Colonic mucosa (tissue), 4 donors: Measurements from ENCODE around the gene DDAH1. TPM values are rescaled to one million over a fixed set of nuclear protein-coding genes. Genes with fewer than 3 reads are reported as not detected.

ENCODE experiments used
- DNase-seq: peaks from one replicate; pipeline ENCODE4 v3.0.0-alpha.2; 2020
- H3K27ac ChIP-seq: fragments of 200-600 bp; one replicate; pipeline ENCODE4 v1.8.0; 2021
- H3K27me3 ChIP-seq: fragments of 200-600 bp; one replicate; pipeline ENCODE4 v1.8.0; 2021
- H3K36me3 ChIP-seq: fragments of 200-600 bp; one replicate; pipeline ENCODE4 v1.8.0; 2021
- H3K4me1 ChIP-seq: fragments of 200-600 bp; one replicate; pipeline ENCODE4 v1.8.0; 2021; ENCODE audit warnings: mild to moderate bottlenecking
- H3K4me3 ChIP-seq: fragments of 200-600 bp; one replicate; pipeline ENCODE4 v1.8.0; 2021
- H3K9ac ChIP-seq, 2 donors: one replicate each; pipeline ENCODE4 v1.7.0; 2013; ENCODE audit warnings: control low read depth in 2 of 2, low read depth in 2 of 2, low read length in 2 of 2
- H3K9me3 ChIP-seq: fragments of 200-600 bp; one replicate; pipeline ENCODE4 v1.8.0; 2021
- CTCF ChIP-seq: fragments of 200-600 bp; IDR thresholded peaks from one replicate; pipeline ENCODE4 v1.8.0; 2022; ENCODE audit warnings: antibody characterized with exemption, mild to moderate bottlenecking
- intact Hi-C: fragments of 100-400 bp; cut with DNase I; formaldehyde crosslinking; loops from one replicate; pipeline ENCODE4 v1.14.1; 2022
- total RNA-seq, 2 donors: library from RNA; stranded (reverse); fragmentation: NEBNext Ultra II Directional in 1 of 2; extraction: Animal tissue kit (Norgen Biotek cat#: 25700) in 1 of 2; gene quantifications; one replicate each; pipeline ENCODE4 v1.2.1, GENCODE V29; 2021
- donor health status: healthy.
- donor health status: DM: no; HTN: no; CAD: no.
- donor health status: DM: no; HTN: no; CAD: no.

The DDAH1 gene
- total RNA-seq, 2 donors from 2014 or later: 130 to 144 TPM

- Histone ChIP-seq H3K4me3 (no peak overlapping the region), H3K27me3 (no peaks in the 10 kb centered on the region), H3K36me3 (no peaks in the 10 kb centered on the region), H3K4me1 (no peaks in the 10 kb centered on the region), H3K9ac (no peak overlapping the region), H3K9me3 (no peaks in the 10 kb centered on the region), H3K27ac (no peak overlapping the region)
- intact Hi-C loops: no loop called here
- no peak for TF ChIP-seq CTCF
- no peak for DNase-seq
Measured at GRCh38 chr1:85379203-85380136, 85.5 kb downstream of the DDAH1 start.

GRCh38 chr1:85378534-85378933 lies 86.4 kb downstream of the DDAH1 start:
- H3K27ac ChIP-seq: no peak overlapping the region
- no peaks in the 10 kb centered on the region for H3K9me3 ChIP-seq
- H3K9ac ChIP-seq: no peak overlapping the region
- H3K4me3 ChIP-seq: no peak overlapping the region
- intact Hi-C loops: no loop called here
- H3K27me3 ChIP-seq: no peaks in the 10 kb centered on the region
- DNase-seq: no peak
- H3K4me1 ChIP-seq: no peaks in the 10 kb centered on the region
- no peaks in the 10 kb centered on the region for H3K36me3 ChIP-seq
- TF ChIP-seq CTCF: no peak

- intact Hi-C loops: no loop called here
- no peak overlapping the region for H3K4me3 ChIP-seq
- no peak for DNase-seq
- no peaks in the 10 kb centered on the region for H3K9me3 ChIP-seq
- H3K4me1 ChIP-seq: no peaks in the 10 kb centered on the region
- H3K27ac ChIP-seq: no peak overlapping the region
- H3K27me3 ChIP-seq: no peaks in the 10 kb centered on the region
- no peak overlapping the region for H3K9ac ChIP-seq
- no peak for TF ChIP-seq CTCF
- no peaks in the 10 kb centered on the region for H3K36me3 ChIP-seq
Measured at GRCh38 chr1:85376356-85376755, 88.6 kb downstream of the DDAH1 start.

DNA sequence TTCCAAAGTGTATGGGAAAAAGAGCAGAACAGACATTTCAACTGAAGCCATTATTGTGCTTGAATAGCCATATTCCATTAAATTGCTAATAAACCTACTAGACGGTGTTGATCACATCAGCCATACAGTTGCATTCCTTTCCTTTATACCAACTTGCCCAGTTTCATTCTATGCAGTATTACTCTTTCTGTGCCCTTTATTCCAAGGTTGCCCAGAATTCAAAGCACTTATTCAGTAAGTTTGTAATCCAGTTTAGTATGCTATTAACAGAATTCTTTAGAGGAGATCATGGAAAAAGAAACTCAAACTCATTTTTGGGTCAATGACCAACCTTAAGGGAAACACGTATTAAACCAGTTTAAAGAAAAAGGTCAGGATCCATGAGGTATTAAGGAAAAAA lies 89.5 kb downstream of the DDAH1 start:
- no peaks in the 10 kb centered on the region for H3K27me3 ChIP-seq
- no peaks in the 10 kb centered on the region for H3K36me3 ChIP-seq
- H3K4me3 ChIP-seq: no peak overlapping the region
- no peaks in the 10 kb centered on the region for H3K4me1 ChIP-seq
- H3K27ac ChIP-seq: no peak overlapping the region
- H3K9ac ChIP-seq: no peak overlapping the region
- DNase-seq: no peak
- no peaks in the 10 kb centered on the region for H3K9me3 ChIP-seq
- TF ChIP-seq CTCF: no peak
- intact Hi-C loops: no loop called here

- no peak for DNase-seq
- intact Hi-C loops: no loop called here
- no peaks in the 10 kb centered on the region for H3K4me1 ChIP-seq
- H3K27ac ChIP-seq: no peak overlapping the region
- no peak for TF ChIP-seq CTCF
- H3K36me3 ChIP-seq: no peaks in the 10 kb centered on the region
- no peak overlapping the region for H3K4me3 ChIP-seq
- H3K9ac ChIP-seq: no peak overlapping the region
- no peaks in the 10 kb centered on the region for H3K27me3 ChIP-seq
- H3K9me3 ChIP-seq: no peaks in the 10 kb centered on the region
Measured at GRCh38 chr1:85374160-85374559, 90.8 kb downstream of the DDAH1 start.
